Activated T-helper 17 cell treated with anti-CD3 and anti-CD28 coated beads, Interleukin-2, amount 50 U/mL, for 72 hours (primary cell): ENCODE results near the gene SETBP1. TPM values are rescaled to one million over a fixed set of nuclear protein-coding genes. Genes with fewer than 3 reads are reported as not detected.

Source experiments
- ATAC-seq: fragments of 150-1000 bp; cut with Tn5 transposase; replicated peaks from 2 replicates; pipeline ENCODE4 v1.10.0; 2021; ENCODE audit warnings: mild to moderate bottlenecking, moderate library complexity
- H3K27ac Mint-ChIP-seq: one replicate; pipeline ENCODE4 v1.8.0; 2022; ENCODE audit warnings: mixed read lengths
- H3K27me3 Mint-ChIP-seq: one replicate; pipeline ENCODE4 v1.8.0; 2022; ENCODE audit warnings: mixed read lengths
- H3K36me3 Mint-ChIP-seq: one replicate; pipeline ENCODE4 v1.8.0; 2022; ENCODE audit warnings: low read depth, mild to moderate bottlenecking, mixed read lengths
- H3K4me1 Mint-ChIP-seq: one replicate; pipeline ENCODE4 v1.8.0; 2022; ENCODE audit warnings: mixed read lengths
- H3K4me3 Mint-ChIP-seq: one replicate; pipeline ENCODE4 v1.8.0; 2022; ENCODE audit warnings: mild to moderate bottlenecking, mixed read lengths
- H3K9me3 Mint-ChIP-seq: one replicate; pipeline ENCODE4 v1.8.0; 2022; ENCODE audit warnings: mixed read lengths
- total RNA-seq, 2 donors: library from RNA; stranded (reverse); gene quantifications; one replicate each; pipeline ENCODE4 v1.2.3, GENCODE V29; 2022

The SETBP1 gene
- total RNA-seq: 1 to 10 TPM; 2.2 to 7.6 TPM

DNA sequence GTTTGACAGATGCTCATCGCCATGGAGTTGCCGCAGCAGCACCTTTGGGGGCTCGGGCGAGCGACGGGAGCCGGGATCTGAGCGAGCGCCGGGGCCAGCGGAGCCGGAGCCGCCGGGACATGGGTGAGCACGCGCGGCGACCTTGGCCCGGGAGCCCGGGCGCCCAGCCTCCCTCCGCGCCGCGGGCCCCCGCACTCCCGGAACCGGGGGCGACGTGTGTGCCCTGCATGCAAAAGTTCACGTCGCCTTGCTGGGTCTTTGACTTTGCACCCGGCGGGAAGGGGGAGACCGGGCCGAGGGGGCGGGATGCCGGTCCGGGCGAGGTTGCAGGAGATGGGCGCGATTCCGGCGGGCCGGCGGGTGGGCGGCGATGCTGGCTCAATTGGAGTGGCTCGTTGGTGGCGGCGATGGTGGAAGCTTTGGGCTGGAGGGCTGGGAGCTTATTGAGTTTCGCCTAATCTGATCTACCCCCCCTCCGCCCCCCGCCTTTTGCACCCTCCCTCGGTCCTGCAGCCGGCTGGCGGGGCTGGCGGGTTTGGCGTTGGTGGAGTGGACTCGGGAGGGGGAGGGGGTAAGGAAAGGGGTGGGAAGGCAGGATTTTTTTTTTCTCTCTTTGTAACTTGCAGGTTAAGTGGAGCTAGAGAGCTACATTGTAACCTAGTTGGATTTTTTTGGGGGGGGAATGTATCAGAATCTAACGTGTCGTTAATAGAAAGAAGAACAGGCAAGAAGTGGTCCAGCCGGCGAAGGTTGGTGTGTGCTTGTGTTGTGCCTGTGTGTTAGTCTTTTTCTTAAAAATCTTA lies at the start of gene SETBP1:
TSS of gene SETBP1 (plus strand) at position 616 of the 803 bp plus-strand sequence. CDS start 20,459 bp downstream, outside the sequence.
- ATAC-seq: peak; percentile 22
- Mint-ChIP-seq H3K27me3 (peaks cover 15% of the 10 kb centered on the region), H3K4me3 (no peak within 1 kb of the TSS)

DNA sequence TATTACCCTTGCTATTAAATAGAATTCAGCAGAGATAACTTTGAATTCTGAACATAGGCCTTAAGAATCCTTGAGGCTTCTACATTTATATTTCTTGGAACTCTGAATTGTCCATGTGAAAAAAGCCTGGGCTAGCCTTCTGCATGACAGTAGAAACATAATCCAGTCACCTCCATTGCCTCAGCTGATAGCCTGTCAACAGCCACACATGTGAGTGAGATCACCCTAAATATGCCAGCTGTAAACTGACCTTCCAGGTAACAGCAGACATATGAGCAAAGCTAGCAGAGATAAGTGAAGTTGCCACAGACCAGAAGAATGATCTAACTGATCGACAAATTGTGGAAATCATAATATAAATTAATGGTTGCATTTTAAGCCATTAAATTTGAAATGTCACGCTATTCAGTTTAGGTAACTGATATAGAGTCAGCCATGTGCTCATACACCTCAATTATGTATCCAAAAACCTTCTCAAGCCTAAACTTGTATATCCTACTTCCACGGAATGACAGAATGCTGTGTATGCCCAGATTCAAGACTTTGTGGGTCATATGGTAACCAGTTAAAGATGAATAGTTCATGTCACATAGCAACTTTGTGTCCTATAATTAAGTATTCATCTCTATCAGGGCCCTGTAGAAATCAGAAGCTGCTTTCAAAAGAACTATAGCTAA lies 48.1 kb upstream of the SETBP1 start:
- Mint-ChIP-seq H3K4me3 (no peak overlapping the region), H3K27ac (no peak overlapping the region), H3K4me1 (no peaks in the 10 kb centered on the region), H3K36me3 (no peaks in the 10 kb centered on the region), H3K9me3 (no peaks in the 10 kb centered on the region), H3K27me3 (peaks cover 10% of the 10 kb centered on the region)
- ATAC-seq: no peak

More for the DNA sequence above, at the start of gene SETBP1:
- Mint-ChIP-seq H3K27ac (peak within 1 kb of the TSS; percentile 57), H3K9me3 (no peaks in the 10 kb centered on the region), H3K4me1 (no peaks in the 10 kb centered on the region), H3K36me3 (peaks cover 9% of the 10 kb centered on the region)

DNA sequence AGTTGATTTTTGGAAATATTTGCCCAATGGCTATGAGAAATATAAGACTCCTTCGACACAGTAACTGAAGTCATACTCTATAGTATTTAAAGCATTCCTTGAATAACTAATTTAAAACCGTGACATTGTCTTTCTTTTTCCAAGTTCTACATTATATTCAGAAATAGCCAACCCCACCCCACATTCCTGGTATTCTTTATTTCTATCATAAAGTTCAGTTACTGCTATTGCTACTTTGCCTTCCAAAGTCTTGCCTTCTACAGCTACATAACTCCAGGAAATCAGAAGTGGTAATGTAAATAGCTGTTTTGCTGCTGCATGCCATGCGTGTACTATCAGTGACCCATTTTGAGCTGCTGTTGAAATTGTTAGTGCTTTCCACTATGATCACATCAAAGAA lies 45.1 kb upstream of the SETBP1 start:
- Mint-ChIP-seq H3K4me1 (no peaks in the 10 kb centered on the region), H3K4me3 (no peak overlapping the region), H3K9me3 (no peaks in the 10 kb centered on the region), H3K27me3 (peaks cover 7% of the 10 kb centered on the region), H3K36me3 (no peaks in the 10 kb centered on the region), H3K27ac (no peak overlapping the region)
- no peak for ATAC-seq

GRCh38 chr18:44636241-44636640 lies 44.4 kb upstream of the SETBP1 start:
- H3K27ac Mint-ChIP-seq: no peak overlapping the region
- H3K36me3 Mint-ChIP-seq: no peaks in the 10 kb centered on the region
- no peaks in the 10 kb centered on the region for H3K4me1 Mint-ChIP-seq
- H3K9me3 Mint-ChIP-seq: no peaks in the 10 kb centered on the region
- ATAC-seq: no peak
- no peak overlapping the region for H3K4me3 Mint-ChIP-seq
- H3K27me3 Mint-ChIP-seq: peaks cover 5% of the 10 kb centered on the region

DNA sequence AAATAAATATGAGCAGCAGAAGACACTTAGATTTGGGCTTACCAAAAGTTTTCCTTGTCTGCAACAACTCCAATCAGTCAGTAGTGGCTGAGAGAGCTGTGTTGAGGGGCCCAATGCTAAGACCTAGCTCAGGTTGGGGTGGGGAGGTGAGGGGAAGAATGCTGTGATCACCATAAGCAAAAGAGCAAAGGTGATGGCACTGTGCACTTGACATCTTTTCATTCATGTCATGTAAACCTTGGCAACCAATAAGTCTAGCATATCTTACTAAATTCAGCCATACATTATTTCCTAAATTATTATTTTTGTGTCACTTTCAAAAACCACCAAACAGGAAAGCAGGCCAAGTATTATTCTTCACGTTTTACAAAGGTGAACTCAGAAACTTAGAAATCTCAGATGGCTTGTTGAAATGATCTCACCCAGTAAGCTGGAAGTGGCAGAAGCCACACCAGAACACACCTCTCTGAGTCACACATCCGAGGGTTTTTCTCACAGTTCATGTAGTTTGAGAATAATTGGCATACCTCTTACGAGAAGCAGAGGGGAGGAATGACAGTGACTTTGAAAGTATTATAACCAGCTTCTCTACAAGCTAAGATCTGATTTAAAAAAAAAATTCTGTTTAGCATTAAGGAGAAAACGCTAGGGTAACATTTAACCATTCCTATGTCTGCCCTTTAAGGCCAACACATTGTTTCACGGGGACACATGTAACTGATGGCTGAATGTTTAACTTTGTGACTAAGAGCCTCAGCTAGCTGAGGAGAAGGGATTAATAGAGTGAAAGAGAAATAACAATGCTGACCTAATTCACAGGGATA lies 43.3 kb upstream of the SETBP1 start:
- no peak overlapping the region for H3K4me3 Mint-ChIP-seq
- no peaks in the 10 kb centered on the region for H3K9me3 Mint-ChIP-seq
- H3K4me1 Mint-ChIP-seq: no peaks in the 10 kb centered on the region
- H3K27me3 Mint-ChIP-seq: peaks cover 7% of the 10 kb centered on the region
- H3K36me3 Mint-ChIP-seq: no peaks in the 10 kb centered on the region
- peak; percentile 84 for ATAC-seq
- no peak overlapping the region for H3K27ac Mint-ChIP-seq

DNA sequence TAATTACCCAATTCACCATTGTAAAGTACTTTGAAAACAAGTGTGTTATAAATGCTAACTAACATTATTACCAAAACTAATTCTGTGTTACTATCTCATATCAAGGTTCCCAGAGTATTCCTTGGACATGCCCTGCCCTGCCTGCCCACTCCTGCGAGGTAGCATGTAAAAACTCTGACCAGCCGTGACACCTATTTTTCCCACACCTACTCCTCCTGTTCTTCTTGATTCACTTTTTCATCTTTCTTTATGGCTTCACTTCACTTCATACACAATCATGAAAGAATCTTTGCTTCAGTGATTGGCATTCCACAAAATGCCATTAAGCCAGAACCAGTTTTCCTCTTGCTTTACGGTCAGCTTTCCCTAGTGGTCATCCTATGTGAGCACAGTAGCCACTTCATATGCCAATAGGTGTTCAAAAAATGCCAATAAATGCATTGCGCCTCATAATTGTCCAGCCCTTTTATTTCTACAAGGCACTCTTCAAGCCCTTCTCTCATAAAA lies 42.6 kb upstream of the SETBP1 start:
- no peak overlapping the region for H3K27ac Mint-ChIP-seq
- ATAC-seq: no peak
- no peak overlapping the region for H3K4me3 Mint-ChIP-seq
- no peaks in the 10 kb centered on the region for H3K36me3 Mint-ChIP-seq
- H3K27me3 Mint-ChIP-seq: peaks cover 11% of the 10 kb centered on the region
- H3K4me1 Mint-ChIP-seq: no peaks in the 10 kb centered on the region
- H3K9me3 Mint-ChIP-seq: no peaks in the 10 kb centered on the region

- Mint-ChIP-seq H3K4me3 (no peak overlapping the region), H3K27me3 (peaks cover 11% of the 10 kb centered on the region), H3K27ac (no peak overlapping the region), H3K36me3 (no peaks in the 10 kb centered on the region), H3K4me1 (no peaks in the 10 kb centered on the region), H3K9me3 (no peaks in the 10 kb centered on the region)
- ATAC-seq: no peak
Observed at GRCh38 chr18:44638811-44639210, 41.9 kb upstream of the SETBP1 start.

DNA sequence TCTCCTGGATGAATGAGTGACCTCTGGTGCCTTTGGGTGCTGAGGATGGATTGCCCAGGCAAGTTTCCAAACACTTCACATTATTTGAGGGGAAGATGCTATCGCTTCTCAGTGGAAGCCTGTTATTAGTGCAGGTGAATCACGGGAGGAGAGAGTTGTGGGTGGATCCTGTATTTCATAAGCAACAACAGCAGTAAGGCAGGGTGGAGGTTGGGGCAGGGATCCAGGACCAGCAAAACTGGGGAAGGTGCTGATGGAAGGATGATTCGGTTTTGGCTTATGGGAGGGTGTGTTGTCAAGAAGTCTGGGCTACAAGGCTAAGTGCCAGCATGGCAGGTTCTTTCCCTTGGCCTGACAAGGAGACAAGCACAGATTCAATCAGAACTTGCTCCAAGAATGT lies 37.7 kb upstream of the SETBP1 start:
- Mint-ChIP-seq H3K27ac (no peak overlapping the region), H3K36me3 (no peaks in the 10 kb centered on the region), H3K4me1 (no peaks in the 10 kb centered on the region), H3K4me3 (no peak overlapping the region), H3K9me3 (no peaks in the 10 kb centered on the region), H3K27me3 (peaks cover 18% of the 10 kb centered on the region)
- no peak for ATAC-seq

- H3K36me3 Mint-ChIP-seq: no peaks in the 10 kb centered on the region
- no peaks in the 10 kb centered on the region for H3K9me3 Mint-ChIP-seq
- H3K4me1 Mint-ChIP-seq: no peaks in the 10 kb centered on the region
- peaks cover 20% of the 10 kb centered on the region for H3K27me3 Mint-ChIP-seq
- no peak overlapping the region for H3K4me3 Mint-ChIP-seq
- no peak overlapping the region for H3K27ac Mint-ChIP-seq
- ATAC-seq: no peak
Observed at GRCh38 chr18:44651478-44651877, 29.2 kb upstream of the SETBP1 start.

- Mint-ChIP-seq H3K27ac (no peak overlapping the region), H3K4me1 (no peaks in the 10 kb centered on the region)
Observed at GRCh38 chr18:44651918-44652572, 28.6 kb upstream of the SETBP1 start.

DNA sequence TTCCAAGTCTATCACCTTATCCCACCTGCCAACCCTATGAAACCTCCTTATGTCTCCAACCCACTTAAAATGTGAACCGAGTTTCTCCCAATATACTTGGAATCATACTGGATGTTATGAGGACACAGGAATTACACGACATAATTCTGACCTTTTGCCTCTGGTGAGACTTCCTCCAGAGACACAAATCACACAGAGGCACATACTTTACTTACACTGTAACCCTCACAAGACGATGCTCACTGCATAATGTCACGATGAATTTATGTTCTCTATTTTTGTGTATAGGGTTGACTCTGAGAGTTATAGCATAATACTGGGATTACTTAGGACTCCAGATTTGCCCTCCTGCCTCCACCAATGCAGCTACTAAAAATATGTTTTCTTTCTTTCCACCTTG lies 28.0 kb upstream of the SETBP1 start:
- Mint-ChIP-seq H3K27ac (no peak overlapping the region), H3K4me1 (no peaks in the 10 kb centered on the region), H3K36me3 (no peaks in the 10 kb centered on the region), H3K4me3 (no peak overlapping the region), H3K9me3 (no peaks in the 10 kb centered on the region), H3K27me3 (peaks cover 18% of the 10 kb centered on the region)
- ATAC-seq: no peak

More at GRCh38 chr18:44651918-44652572, 28.6 kb upstream of the SETBP1 start:
- H3K27me3 Mint-ChIP-seq: peaks cover 18% of the 10 kb centered on the region
- no peaks in the 10 kb centered on the region for H3K36me3 Mint-ChIP-seq
- no peak overlapping the region for H3K4me3 Mint-ChIP-seq
- no peak for ATAC-seq
- no peaks in the 10 kb centered on the region for H3K9me3 Mint-ChIP-seq

- no peaks in the 10 kb centered on the region for H3K4me1 Mint-ChIP-seq
- H3K27me3 Mint-ChIP-seq: peaks cover 18% of the 10 kb centered on the region
- H3K9me3 Mint-ChIP-seq: no peaks in the 10 kb centered on the region
- no peak for ATAC-seq
- no peak overlapping the region for H3K27ac Mint-ChIP-seq
- no peaks in the 10 kb centered on the region for H3K36me3 Mint-ChIP-seq
- no peak overlapping the region for H3K4me3 Mint-ChIP-seq
Observed at GRCh38 chr18:44654573-44654972, 26.1 kb upstream of the SETBP1 start.

- Mint-ChIP-seq H3K9me3 (no peaks in the 10 kb centered on the region), H3K36me3 (no peaks in the 10 kb centered on the region), H3K4me1 (no peaks in the 10 kb centered on the region), H3K4me3 (no peak overlapping the region), H3K27ac (no peak overlapping the region), H3K27me3 (peaks cover 21% of the 10 kb centered on the region)
- ATAC-seq: no peak
Observed at GRCh38 chr18:44655435-44655834, 25.3 kb upstream of the SETBP1 start.

DNA sequence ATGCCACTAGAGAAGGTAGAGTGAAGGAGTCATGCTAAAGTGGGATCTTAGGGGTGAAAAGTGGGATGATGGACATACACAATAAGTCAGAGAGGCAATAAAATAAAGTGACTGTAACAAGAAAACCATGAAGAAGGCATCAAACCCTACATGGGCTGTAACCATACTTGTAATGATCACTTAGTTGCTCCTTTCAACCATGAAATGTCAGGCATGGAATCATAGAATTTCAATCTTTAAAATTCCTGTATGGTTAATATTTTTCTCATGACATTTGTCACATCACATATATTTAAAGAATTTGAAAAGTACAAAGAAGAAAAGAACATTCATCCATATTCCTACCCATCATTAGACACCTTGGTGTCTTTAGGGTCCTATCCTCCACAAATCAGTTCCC lies 20.9 kb upstream of the SETBP1 start:
- ATAC-seq: no peak
- no peaks in the 10 kb centered on the region for H3K36me3 Mint-ChIP-seq
- H3K4me3 Mint-ChIP-seq: no peak overlapping the region
- H3K27me3 Mint-ChIP-seq: peaks cover 22% of the 10 kb centered on the region
- no peaks in the 10 kb centered on the region for H3K9me3 Mint-ChIP-seq
- H3K27ac Mint-ChIP-seq: no peak overlapping the region
- H3K4me1 Mint-ChIP-seq: no peaks in the 10 kb centered on the region
